Spleen (tissue), 7 donors: Measurements from ENCODE around the gene FCRL6.

Experiments used
- POLR2A ChIP-seq, 3 donors: fragments of 450-650 bp; IDR thresholded peaks; one replicate each; pipeline ENCODE4 v1.5.1; 2017; ENCODE audit warnings: antibody characterized with exemption in 3 of 3, mild to moderate bottlenecking in 1 of 3
- POLR2AphosphoS5 ChIP-seq, 3 donors: sonication (generic); formaldehyde crosslinking; IDR thresholded peaks; one replicate each; pipeline ENCODE4 v1.5.1; 2017; ENCODE audit warnings: antibody characterized with exemption in 3 of 3
- TF ChIP-seq, protein P1 (sequence below), 11 experiments: fragments of 200-600 bp in 7 of 11; fragments of 450-650 bp in 4 of 11; sonication (generic) in 4 of 11; IDR thresholded peaks in 8 of 11; conservative IDR thresholded peaks in 3 of 11; 1 replicate in 7 of 11; 2 replicates in 4 of 11; pipeline versions ENCODE4 v1.4.0 to v1.8.0; 2016 to 2021; ENCODE audit warnings: antibody characterized with exemption in 11 of 11, inconsistent platforms in 4 of 11, mild to moderate bottlenecking in 1 of 11
- donor health status: DM: no; HTN: no; CAD: no; lungs with moderate emphysema.
- donor health status: DM: no; HTN: no; CAD: no.
- donor health status: DM: no; HTN: no; CAD: no.

DNA sequence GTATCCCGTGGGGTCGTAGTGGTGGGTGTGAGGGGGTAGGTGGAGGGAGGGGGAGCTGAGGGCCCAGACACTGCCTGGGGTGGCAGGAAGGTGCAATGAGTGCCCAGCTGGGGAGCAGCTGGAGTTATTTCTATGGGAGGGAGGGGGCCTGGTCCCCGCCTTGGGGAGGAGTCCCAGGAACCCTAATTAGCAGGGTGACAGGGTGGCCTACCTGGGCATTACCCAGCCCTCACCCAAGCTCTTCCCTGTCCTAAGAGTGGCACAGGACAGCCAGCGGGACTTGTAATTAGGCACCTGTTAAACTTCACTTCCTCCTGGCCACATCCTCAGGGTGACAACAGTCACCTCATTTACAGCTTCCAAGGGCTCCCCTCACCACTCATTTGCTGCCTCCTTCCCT is 60.4 kb downstream of the FCRL6 start, which contains the start of gene VSIG8:
- TF ChIP-seq, protein P1, sequence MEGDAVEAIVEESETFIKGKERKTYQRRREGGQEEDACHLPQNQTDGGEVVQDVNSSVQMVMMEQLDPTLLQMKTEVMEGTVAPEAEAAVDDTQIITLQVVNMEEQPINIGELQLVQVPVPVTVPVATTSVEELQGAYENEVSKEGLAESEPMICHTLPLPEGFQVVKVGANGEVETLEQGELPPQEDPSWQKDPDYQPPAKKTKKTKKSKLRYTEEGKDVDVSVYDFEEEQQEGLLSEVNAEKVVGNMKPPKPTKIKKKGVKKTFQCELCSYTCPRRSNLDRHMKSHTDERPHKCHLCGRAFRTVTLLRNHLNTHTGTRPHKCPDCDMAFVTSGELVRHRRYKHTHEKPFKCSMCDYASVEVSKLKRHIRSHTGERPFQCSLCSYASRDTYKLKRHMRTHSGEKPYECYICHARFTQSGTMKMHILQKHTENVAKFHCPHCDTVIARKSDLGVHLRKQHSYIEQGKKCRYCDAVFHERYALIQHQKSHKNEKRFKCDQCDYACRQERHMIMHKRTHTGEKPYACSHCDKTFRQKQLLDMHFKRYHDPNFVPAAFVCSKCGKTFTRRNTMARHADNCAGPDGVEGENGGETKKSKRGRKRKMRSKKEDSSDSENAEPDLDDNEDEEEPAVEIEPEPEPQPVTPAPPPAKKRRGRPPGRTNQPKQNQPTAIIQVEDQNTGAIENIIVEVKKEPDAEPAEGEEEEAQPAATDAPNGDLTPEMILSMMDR (IDR thresholded peaks at IDR 0.05 in 8 of 11, conservative IDR thresholded peaks at IDR 0.05 in 3 of 11) = no peak
- TF ChIP-seq POLR2AphosphoS5 (IDR thresholded peaks at IDR 0.05) (no peak), POLR2A (IDR thresholded peaks at IDR 0.05) (no peak)
